ENCODE measurements around the gene ENOPH1.

DNA sequence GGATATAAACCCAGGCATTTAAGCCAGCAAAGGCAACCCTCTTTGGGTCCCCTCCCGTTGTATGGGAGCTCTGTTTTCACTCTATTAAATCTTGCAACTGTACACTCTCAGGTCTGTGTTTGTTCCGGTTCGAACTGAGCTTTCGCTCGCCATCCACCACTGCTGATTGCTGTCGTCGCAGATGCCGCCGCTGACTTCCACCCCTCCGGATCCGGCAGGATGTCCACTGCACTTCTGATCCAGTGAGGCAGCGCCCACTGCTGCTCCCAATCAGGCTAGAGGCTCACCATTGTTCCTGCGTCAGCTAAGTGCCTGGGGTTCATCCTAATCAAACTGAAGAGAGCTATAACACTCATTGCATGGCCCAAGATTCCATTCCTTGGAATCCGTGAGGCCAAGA is 49.2 kb downstream of the ENOPH1 start:
- TF ChIP-seq, protein P1, sequence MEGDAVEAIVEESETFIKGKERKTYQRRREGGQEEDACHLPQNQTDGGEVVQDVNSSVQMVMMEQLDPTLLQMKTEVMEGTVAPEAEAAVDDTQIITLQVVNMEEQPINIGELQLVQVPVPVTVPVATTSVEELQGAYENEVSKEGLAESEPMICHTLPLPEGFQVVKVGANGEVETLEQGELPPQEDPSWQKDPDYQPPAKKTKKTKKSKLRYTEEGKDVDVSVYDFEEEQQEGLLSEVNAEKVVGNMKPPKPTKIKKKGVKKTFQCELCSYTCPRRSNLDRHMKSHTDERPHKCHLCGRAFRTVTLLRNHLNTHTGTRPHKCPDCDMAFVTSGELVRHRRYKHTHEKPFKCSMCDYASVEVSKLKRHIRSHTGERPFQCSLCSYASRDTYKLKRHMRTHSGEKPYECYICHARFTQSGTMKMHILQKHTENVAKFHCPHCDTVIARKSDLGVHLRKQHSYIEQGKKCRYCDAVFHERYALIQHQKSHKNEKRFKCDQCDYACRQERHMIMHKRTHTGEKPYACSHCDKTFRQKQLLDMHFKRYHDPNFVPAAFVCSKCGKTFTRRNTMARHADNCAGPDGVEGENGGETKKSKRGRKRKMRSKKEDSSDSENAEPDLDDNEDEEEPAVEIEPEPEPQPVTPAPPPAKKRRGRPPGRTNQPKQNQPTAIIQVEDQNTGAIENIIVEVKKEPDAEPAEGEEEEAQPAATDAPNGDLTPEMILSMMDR (conservative IDR thresholded peaks at IDR 0.05 in 1 of 2, IDR thresholded peaks at IDR 0.05 in 1 of 2; ENCODE audit: extremely low read depth in 1 of 2, insufficient read depth in 1 of 2, low read depth in 1 of 2, low read length in 2 of 2) = no peak
- TF ChIP-seq EZH2 (IDR thresholded peaks at IDR 0.05; ENCODE audit: borderline replicate concordance, low read length) = no peak
